A673 (cell line): ENCODE measurements around the gene ALKBH8. TPM values are rescaled to one million over a fixed set of nuclear protein-coding genes. Genes with fewer than 3 reads are reported as not detected.

ENCODE experiments used
- BruUV-seq: library from RNA; stranded (reverse); fragments of 400-500 nt; replicated peaks from 2 replicates; lab custom pipeline; 2021; lab: Mats Ljungman, UMichigan
- CTCF ChIA-PET: fragments of 300-600 bp; sonication (Branson Sonifier 250); formaldehyde crosslinking; loops from one replicate; lab custom pipeline; 2022; ENCODE audit warnings: antibody characterized with exemption; lab: Charles Lee
- POLR2A ChIA-PET: fragments of 300-600 bp; sonication (Branson Sonifier 250); formaldehyde crosslinking; loops from one replicate; lab custom pipeline; 2022; ENCODE audit warnings: antibody characterized with exemption; ENCODE audit not compliant: low non-redundant PET; lab: Charles Lee
- DNase-seq: peaks from one replicate; pipeline ENCODE4 v3.0.0-alpha.2; 2015; ENCODE audit warnings: low spot score
- H3K27ac ChIP-seq: fragments of 200-600 bp; sonication (generic); 2 replicates; pipeline ENCODE4 v1.5.1; 2016; ENCODE audit warnings: mixed run types, low read depth, mild to moderate bottlenecking, mixed read lengths, antibody characterized with exemption, low read length; ENCODE audit not compliant: poor library complexity, severe bottlenecking
- H3K27me3 ChIP-seq: fragments of 200-600 bp; sonication (generic); replicated peaks from 2 replicates; pipeline ENCODE4 v1.6.1; 2017; ENCODE audit warnings: mixed run types, low read depth, mild to moderate bottlenecking, mixed read lengths, antibody characterized with exemption, low read length; ENCODE audit not compliant: insufficient read depth, poor library complexity
- H3K36me3 ChIP-seq: fragments of 200-600 bp; sonication (generic); 2 replicates; pipeline ENCODE4 v1.6.1; 2016; ENCODE audit warnings: mixed run types, mild to moderate bottlenecking, mixed read lengths, antibody characterized with exemption, low read length; ENCODE audit not compliant: insufficient read depth, poor library complexity, severe bottlenecking
- H3K4me1 ChIP-seq: fragments of 200-600 bp; sonication (generic); 2 replicates; pipeline ENCODE4 v1.6.1; 2017; ENCODE audit warnings: mixed run types, mild to moderate bottlenecking, mixed read lengths, antibody characterized with exemption, low read length; ENCODE audit not compliant: insufficient read depth, poor library complexity, severe bottlenecking
- H3K4me3 ChIP-seq: fragments of 200-600 bp; sonication (generic); 2 replicates; pipeline ENCODE4 v1.5.1; 2016; ENCODE audit warnings: low read depth, mixed run types, mild to moderate bottlenecking, mixed read lengths, low read length; ENCODE audit not compliant: poor library complexity, severe bottlenecking
- H3K9me3 ChIP-seq: fragments of 200-600 bp; sonication (generic); 2 replicates; pipeline ENCODE4 v1.6.1; 2016; ENCODE audit warnings: mixed run types, low read depth, mild to moderate bottlenecking, mixed read lengths, antibody characterized with exemption, low read length; ENCODE audit not compliant: poor library complexity, severe bottlenecking
- EZH2 ChIP-seq: fragments of 200-600 bp; sonication (generic); IDR thresholded peaks from 2 replicates; pipeline ENCODE4 v1.6.1; 2017; ENCODE audit warnings: borderline replicate concordance, low read depth, mild to moderate bottlenecking, mixed read lengths, antibody characterized with exemption, low read length; ENCODE audit not compliant: poor library complexity, severe bottlenecking
- intact Hi-C: fragments of 100-400 bp; cut with micrococcal nuclease; formaldehyde crosslinking; loops from one replicate; pipeline ENCODE4 v1.10.0; 2022; ENCODE audit not compliant: unreplicated experiment
- total RNA-seq: library from RNA; stranded (reverse); gene quantifications from 2 replicates; pipeline ENCODE4 v1.2.3, GENCODE V29; 2021
- TF ChIP-seq, protein P1 (sequence below): fragments of 300-800, 200-600 bp; sonication (generic); conservative IDR thresholded peaks from 2 replicates; pipeline ENCODE4 v1.5.1; 2017; ENCODE audit warnings: low read depth, mild to moderate bottlenecking, antibody characterized with exemption, low read length, moderate library complexity, mixed read lengths

ALKBH8 gene
- total RNA-seq, 1 experiment from 2014 or later: 17.0 TPM

DNA sequence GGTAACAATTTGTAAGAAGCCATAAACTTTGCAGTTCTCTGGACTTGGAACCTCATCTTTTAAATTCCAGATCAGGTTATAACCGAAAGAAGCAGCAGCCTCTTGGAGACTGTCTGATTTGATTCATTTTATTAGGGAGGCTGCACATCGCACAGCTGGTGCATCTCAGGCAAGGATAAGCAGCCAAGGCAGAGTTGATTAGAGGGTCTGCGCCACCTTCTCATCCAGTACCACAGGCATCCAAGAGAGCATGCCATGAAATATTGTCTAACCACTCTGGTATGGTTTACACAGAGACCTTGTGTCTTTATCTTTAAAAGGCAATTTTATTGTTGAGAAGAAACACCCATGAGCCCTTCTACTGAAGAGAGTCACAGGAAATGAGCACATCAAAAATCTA, 91.7 kb downstream of the ALKBH8 start:
- intact Hi-C loops: no loop called here
- Histone ChIP-seq H3K27me3 (peaks cover 4% of the 10 kb centered on the region), H3K4me1 (no peaks in the 10 kb centered on the region), H3K36me3 (no peaks in the 10 kb centered on the region), H3K4me3 (no peak overlapping the region), H3K9me3 (no peaks in the 10 kb centered on the region), H3K27ac (no peak overlapping the region)
- no peak for DNase-seq
- ChIA-PET POLR2A (no interaction called here), CTCF (no interaction called here)
- no TSS peak for BruUV-seq
- no peak for TF ChIP-seq EZH2
- TF ChIP-seq, protein P1, sequence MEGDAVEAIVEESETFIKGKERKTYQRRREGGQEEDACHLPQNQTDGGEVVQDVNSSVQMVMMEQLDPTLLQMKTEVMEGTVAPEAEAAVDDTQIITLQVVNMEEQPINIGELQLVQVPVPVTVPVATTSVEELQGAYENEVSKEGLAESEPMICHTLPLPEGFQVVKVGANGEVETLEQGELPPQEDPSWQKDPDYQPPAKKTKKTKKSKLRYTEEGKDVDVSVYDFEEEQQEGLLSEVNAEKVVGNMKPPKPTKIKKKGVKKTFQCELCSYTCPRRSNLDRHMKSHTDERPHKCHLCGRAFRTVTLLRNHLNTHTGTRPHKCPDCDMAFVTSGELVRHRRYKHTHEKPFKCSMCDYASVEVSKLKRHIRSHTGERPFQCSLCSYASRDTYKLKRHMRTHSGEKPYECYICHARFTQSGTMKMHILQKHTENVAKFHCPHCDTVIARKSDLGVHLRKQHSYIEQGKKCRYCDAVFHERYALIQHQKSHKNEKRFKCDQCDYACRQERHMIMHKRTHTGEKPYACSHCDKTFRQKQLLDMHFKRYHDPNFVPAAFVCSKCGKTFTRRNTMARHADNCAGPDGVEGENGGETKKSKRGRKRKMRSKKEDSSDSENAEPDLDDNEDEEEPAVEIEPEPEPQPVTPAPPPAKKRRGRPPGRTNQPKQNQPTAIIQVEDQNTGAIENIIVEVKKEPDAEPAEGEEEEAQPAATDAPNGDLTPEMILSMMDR: no peak

DNA sequence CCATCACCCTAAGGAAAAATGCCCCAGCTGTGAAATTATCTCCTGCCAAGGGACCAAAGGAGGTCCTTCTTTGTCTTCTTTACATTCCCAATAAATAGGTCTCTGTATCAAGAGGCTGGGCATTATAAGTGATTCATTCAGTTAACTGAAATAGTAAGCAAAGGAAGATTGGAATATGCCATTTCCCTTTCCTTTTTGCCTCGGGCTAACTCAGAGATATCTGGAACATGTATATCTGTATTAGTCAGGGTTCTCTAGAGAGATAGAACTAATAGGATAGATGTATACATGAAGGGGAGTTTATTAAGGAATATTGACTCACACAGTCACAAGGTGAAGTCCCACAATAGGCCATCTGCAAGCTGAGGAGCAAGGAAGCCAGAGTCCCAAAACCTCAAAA, 92.6 kb downstream of the ALKBH8 start:
- TF ChIP-seq EZH2: no peak
- TF ChIP-seq, protein P1: no peak

DNA sequence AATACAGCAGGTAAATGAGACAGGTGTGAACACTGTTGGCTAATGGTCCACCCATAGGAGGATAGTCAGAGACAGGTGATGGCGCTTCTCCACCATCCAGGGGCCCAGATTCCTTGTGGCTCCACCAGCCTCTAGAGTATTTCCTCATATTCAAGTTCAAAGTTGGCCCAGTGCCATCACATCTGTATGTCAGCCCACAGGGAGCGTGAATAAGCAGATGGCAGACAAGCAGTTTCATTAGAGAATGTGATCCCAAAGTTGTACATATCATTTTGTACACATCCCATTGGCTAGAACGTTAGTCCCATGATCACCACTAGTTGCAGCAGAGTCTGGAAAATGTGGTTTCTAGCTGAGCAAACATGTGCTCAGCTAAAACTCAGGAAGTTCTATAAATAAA, 96.9 kb downstream of the ALKBH8 start:
- no peak overlapping the region for H3K4me3 ChIP-seq
- no TSS peak for BruUV-seq
- CTCF ChIA-PET: no interaction called here
- no peaks in the 10 kb centered on the region for H3K9me3 ChIP-seq
- intact Hi-C loops: no loop called here
- DNase-seq: peak; percentile 69
- TF ChIP-seq, protein P1: no peak
- TF ChIP-seq EZH2: no peak
- no peaks in the 10 kb centered on the region for H3K27me3 ChIP-seq
- POLR2A ChIA-PET: no interaction called here
- no peaks in the 10 kb centered on the region for H3K36me3 ChIP-seq
- no peak overlapping the region for H3K27ac ChIP-seq
- no peaks in the 10 kb centered on the region for H3K4me1 ChIP-seq

More for the DNA sequence above, 92.6 kb downstream of the ALKBH8 start:
- POLR2A ChIA-PET: no interaction called here
- H3K9me3 ChIP-seq: no peaks in the 10 kb centered on the region
- H3K36me3 ChIP-seq: no peaks in the 10 kb centered on the region
- H3K27me3 ChIP-seq: peaks cover 4% of the 10 kb centered on the region
- DNase-seq: no peak
- CTCF ChIA-PET: no interaction called here
- no peaks in the 10 kb centered on the region for H3K4me1 ChIP-seq
- intact Hi-C loops: no loop called here
- no TSS peak for BruUV-seq
- no peak overlapping the region for H3K4me3 ChIP-seq
- H3K27ac ChIP-seq: no peak overlapping the region
